Activated CD4-positive, alpha-beta T cell treated with anti-CD3 and anti-CD28 coated beads, Interleukin-2, amount 50 U/mL, for 16 hours (primary cell): ENCODE measurements around the gene PIEZO1.

Experiments used
- DNase-seq: peaks from one replicate; pipeline ENCODE4 v3.0.0-alpha.2; 2020

Gene PIEZO1

DNA sequence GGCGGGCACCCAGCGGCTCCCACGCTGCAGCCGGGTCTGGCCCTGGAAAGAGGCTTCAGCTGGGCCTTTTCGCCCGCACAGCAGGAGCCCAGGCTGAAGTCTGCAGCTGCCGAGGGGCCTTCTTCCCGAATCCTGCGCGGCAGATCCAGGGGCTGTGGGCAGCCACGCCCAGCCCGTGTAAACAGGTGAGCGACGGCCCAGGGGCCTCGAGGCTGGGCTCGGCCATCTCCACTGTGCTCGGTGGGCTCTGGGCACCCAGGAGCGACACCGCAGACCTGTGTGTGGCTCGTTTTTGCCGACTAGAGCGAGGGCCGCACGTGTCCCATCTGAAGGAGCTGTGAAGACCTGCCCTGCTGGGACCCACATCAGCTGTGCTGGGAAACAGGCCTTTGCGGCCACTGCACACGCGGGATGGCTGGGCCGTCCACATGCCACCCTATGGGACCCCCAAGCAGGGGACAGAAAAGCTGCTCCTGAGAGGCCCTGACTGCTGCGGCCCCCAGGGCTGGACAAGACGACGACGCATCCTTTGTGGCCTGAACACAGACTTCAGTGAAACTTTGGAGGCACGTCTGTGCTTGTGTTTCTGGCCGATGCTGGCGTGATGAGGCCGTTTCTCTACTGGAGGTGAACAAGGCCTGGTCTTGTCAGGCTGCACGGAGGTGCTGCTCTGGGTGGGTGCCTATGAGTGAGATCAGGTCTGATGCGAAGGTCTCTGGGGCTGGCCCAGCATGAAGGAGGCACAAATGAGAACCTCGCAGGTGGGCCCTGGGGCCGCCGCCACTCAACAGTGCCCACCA is 31.9 kb upstream of the PIEZO1 start:
- no peak for DNase-seq

DNA sequence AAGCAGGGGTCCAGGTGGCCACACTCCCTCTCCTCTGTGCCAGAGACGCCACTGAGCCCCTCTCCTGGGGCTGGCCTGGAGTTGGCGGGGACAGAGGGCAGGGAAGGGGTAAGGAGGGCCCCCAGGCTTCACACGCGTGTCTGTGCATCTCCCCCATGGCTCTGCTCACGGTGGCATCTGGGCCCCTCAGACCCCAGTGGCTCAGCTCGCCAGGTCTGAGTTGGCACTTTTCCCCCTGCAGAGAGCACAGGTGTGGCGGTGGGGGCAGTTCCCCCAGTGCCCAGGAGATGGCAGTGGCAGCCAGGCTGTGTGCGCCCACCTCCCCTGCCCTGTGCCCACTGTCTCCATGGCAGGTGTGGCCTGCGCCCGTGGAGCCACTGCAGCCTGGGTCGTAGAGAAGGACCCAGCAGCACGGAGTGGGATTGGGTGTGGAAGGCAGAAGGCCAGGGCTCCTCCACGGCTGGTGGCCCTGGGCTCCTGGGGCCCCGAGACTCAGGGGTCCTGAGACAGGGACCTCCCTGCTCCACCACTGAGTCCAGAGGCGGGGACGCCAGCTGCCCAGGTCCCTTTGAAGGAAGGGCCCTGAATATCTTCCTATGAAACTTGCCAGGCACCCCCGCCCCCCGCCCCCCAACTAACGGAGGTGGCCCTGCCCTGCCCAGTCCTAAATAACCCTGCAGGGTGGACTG is 31.0 kb upstream of the PIEZO1 start:
- DNase-seq, result peak; percentile 58

DNA sequence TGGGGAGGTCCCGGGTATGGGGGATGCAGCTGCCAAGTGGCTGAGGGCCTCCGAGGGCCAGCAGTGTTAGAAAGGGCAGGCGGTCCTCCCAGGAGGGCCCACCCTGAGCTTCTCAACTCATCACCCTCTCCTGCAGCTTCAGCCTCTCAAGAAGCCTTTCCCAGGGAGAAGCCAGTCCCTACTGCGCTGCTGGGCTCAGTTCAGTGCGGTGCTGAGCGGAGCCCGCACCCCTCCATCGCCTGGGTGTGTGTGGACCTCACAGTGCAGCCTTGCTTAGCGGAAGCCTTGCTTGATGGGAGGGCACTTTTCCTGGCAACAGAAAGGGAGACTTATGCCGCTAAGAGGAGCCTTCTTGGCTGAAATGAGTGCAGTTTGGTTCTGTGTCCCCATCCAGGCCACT is 30.2 kb upstream of the PIEZO1 start:
- DNase-seq, result no peak

DNA sequence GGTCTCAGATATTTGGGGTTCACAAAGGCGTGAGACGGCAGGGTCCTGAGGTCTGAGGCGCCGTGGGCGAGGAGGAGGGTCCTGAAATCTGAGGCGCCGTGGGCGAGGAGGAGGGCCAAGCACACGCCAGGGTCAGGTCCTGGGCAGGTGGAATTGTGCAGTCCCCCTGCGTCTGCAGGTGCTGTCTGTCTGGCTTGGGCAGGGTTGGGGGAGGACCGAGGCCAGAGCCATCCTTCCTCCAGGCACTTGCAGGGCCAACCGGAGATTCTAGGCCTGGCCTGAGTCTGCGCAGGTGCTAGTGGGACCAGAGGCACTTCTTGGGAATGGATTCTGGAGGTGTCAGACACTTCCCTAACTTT is 29.1 kb upstream of the PIEZO1 start:
- no peak for DNase-seq

DNA sequence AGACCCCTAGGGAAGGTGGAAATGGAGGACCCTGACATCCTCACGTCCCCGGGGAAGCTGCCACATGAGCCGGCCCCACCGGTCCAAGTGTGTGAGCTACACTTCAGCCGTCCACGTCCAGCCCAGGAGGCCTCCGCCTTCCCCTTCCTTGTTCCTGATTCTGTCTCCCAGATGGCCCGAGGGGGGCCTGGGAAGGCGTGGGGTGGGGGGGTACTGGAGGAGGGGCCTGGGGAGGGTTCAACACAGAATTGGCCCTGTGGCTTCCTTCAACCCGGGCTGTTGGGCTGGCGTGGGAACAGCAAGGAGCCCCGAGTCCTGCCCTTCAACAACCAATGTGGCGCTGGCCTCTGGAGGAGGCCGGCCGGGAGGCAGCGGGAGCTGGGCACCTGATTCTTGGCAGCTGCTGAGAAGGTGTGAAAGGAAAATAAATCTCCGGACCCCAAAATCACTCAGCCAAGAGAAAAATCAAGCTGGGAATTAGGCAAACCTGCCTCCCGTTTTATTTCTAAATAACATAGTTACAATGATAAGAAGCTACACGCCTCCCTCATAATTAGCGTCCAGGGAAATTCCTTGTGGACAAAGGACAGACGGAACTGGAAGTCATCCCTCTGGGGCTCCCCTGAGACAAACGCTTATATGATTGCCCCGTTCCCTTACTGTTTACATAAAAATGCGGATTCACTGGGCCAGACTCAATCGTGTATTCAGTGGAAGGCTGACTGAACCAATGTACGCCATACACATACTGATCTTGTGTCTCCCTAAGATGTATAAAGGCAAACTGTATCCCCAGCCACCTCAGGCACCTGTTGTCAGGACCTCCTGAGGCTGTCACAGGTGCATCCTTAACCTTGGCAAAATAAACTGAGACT is 28.5 kb upstream of the PIEZO1 start:
- DNase-seq, result no peak

DNA sequence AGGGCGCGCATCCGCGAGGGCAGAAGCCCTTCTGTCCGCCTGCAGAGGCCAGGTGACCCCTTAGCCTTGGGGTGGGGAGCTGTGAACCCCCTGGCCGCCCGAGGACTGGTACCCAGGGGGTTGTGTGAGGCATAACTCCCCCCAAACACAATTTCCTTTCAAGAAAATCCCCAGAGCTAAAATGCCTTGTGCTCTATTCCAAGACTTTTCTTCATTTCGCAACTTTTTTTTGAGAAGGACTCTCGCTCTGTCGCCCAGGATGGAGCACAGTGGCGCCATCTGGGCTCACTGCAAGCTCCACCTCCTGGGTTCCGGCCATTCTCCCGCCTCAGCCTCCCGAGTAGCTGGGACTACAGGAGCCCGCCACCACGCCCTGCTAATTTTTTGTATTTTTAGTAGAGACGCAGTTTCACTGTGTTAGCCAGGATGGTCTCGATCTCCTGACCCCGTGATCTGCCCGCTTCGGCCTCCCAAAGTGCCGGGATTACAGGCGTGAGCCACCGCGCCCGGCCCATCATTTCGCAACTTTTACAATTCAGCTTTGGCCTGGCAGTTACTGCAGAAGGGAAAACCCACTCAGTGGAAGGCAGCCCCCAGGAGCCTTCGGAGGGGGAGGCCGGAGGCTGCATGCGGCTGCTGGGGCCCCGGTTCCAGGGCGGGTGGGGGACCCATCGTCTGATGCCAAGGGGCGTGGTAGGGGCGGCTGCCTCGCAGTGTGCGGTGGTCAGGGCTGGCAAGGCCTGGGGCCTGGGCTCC is 27.7 kb upstream of the PIEZO1 start:
- DNase-seq, result peak; percentile 60

DNA sequence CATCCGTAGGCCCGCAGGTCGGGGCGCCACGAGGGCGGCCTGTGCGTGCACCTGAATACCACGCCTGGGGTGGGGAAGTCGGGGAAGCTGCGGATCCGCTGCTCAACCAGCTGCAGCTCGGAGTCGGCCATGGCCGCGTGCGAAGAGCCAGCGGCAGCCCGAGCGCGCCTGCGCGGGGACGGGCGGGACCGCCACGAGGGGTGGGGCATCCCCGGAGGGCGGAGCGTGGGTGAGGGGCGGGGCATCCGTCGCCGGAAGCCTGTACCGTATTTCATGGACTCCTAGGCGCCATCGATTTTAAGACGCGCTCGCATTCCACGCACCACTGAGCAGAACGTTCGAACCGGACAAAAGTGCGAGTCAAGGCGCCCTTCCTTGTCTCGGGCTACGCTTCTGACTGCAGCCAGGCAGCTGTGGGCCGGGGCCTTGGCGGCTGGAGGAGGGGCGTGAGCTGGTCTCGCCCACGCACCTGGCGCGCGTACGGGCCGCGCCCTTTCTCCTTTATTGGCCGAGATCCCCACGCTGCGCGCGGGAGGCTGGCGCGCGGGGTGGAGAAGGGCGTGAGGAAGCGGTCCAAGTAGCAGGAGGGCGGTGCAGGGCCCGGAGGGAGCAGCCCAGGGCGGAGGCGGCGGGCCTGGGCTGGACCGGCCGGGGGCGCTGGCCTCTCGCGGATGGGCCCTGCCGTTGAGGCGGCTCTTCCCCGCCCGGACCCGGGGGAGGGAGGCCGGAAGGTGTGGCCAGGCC is 26.9 kb upstream of the PIEZO1 start, which contains the start of gene APRT:
APRT (minus strand) TSS at position 160 of the 744 bp plus-strand sequence; CDS start at position 131, 29 bp downstream.
- peak; percentile 97 for DNase-seq

DNA sequence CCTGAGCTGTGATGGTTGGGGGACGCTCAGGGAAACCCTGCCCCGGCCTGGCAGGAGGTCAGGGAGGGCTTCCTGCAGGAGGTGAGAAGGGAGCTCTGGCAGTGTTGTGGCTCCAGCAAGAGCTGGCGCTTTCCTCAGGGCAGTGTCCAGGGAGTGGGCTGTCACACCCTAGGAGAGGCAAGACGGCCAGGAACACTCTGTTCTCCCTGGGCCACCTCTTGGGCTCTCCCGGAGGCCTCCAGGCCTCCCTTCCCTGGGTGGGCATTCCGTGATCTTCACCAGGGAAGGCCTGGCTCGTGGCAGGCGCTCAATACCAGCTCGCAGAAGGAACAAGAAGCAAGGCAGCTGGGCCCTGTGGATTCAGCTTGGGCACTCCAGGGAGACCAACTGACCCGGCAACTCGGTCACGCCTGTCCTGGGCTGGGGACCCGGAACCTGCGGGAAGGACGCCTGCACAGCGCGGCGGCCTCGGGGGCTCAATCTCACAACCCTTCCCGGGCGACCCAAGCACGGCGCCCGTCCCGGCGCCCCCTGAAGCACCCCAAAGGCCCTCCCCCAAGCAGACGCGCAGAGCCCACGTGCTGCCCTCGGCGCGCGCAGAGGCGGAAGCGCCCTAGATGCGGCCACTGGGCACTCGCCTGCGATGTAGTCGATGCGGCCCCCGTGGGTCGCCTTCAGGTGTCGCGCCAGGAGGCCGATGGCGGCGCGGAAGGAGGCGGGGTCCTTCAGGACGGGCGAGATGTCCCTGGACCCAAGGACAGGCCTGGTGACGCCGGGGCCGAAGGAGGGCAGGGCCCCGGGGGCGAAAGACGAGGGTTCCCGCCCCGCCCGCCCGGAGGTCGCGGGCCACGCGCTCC is 26.1 kb upstream of the PIEZO1 start:
- peak; percentile 70 for DNase-seq

DNA sequence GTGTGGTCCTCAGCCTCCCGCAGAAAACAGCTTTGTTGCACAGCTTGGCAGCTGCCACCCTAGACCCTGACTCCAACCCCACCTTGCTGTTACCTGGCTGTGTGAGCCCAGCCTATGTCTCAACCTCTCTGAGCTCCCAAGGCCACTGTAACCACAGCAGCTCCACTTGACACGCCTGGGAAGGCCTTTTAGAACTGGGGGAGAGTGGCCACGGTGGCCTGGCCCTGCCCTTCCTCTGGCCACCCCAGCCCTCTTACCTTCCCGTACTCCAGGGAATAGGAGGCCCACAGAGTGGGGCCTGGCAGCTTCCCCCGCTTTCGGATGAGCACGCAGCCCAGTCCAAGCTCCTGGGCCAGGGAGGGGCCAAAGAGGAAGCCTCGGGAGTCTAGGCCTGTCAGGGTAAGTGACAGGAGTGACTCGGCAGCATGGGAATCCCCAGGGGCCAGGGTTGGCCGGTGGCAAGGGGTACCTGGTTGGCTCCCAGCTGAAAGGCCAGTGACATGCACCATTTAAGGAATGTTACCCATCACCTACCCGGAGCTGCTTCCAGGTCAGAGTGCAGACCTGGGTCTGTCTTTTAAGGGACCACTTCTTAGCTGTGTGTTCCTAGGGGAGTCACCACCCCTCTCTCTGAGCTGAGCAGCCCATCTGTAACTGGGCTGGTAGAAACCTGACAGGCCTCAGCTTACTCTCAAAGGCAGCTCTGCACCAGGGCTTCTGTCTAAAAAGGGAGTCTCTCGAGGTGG is 25.3 kb upstream of the PIEZO1 start:
- peak; percentile 61 for DNase-seq

DNA sequence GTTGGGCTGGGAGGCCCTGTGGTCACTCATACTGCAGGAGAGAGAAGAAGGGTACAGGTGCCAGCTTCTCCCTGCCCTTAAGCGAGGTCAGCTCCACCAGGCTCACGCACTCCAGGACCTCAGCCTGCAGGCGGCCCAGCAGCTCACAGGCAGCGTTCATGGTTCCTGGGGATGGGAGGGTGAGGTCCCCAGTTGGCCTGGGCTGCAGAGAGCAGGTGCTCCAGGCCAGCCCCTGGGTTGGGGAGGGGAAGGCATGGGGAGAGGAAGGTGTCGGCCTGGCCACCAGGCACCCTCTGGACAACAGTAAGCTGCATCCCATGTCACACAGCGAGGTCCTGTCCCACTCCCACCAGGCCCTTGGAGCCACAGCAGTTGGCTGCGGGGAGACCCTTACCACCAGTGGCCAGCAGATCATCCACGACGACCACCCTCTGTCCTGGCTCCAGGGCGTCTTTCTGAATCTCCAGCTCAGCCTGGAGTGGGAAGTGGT is 24.7 kb upstream of the PIEZO1 start:
- no peak for DNase-seq

DNA sequence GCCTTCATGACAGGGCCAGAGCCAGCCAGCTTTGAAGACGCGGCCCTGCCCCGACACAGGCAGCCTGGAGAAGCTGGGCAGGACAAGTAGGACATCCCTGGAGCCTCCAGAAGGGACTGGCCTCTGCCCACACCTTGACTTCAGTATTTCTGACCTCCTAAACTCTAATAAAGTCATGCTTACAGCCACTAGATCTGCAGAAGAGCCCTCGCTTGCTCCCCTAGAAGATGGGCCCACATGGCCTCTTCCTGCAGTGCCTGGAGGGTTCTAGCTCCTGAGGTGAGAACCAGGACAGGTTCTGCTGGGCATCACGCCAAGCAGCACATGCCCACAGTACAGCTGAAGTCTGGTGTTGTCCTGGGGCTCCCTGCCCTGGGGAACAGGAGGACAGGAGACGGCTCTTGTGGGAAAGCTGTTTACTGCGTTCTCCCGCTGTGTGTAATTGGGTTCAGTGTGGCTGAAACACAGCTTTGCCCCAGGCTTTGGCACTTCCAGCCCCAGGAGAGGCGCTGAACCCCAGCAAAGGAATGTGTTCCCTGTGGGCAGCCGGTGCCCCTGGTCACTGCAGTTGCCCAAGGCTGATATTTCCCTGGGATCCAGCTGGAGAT is 24.2 kb upstream of the PIEZO1 start:
- DNase-seq, result no peak

DNA sequence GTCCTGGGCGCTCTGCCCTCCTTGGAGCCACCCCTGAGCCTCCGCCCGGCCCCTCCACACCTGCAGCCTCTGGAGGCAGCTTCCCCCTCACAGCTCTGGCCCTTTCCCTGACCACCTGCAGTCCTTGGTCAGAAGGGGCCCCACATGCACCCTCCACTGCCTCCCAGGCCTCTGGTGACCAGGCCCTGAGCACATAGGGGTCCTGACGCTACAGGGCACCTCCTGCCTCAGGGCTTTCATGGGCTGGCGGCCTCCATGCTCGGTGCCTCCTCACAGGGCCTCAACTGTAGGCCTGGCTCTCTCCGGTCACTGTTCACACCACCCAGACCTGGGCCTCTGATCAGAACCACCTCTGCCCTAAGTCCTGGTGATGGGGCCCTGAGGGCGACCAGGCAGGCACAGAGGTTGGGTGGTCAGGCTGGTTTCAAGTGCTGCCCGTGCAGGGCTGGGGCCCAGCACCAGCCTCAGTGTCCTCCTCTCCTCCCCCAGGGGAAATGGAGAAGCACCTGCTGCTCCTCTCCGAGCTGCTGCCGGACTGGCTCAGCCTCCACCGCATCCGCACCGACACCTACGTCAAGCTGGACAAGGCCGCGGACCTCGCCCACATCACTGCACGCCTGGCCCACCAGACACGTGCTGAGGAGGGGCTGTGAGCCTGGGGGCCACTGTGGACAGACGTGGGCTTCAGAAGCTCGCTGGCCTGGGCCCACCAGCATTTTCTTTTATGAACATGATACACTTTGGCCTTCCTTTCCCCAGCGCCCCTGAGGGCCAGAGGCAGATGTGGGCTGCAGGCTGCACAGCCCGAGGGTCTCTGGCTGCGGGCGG is 22.8 kb upstream of the PIEZO1 start:
- DNase-seq, result no peak

DNA sequence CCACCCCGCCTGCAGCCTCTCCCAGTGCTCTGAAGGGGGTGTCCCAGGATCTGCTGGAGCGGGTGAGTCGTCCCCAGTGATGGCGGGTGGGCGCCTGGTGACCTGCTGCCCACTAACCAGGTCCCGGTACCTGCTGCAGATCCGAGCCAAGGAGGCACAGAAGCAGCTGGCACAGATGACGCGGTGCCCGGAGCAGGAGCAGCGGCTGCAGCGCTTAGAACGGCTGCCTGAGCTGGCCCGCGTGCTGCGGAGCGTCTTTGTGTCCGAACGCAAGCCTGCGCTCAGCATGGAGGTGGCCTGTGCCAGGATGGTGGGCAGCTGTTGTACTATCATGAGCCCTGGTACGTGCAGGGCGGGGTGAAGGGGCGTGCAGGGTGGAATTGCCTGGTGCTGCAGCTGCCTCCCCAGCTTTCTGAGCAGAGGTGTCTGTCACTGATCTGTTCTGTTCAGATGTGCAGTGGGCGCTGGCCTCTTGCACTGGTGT is 22.2 kb upstream of the PIEZO1 start:
- DNase-seq, result no peak

DNA sequence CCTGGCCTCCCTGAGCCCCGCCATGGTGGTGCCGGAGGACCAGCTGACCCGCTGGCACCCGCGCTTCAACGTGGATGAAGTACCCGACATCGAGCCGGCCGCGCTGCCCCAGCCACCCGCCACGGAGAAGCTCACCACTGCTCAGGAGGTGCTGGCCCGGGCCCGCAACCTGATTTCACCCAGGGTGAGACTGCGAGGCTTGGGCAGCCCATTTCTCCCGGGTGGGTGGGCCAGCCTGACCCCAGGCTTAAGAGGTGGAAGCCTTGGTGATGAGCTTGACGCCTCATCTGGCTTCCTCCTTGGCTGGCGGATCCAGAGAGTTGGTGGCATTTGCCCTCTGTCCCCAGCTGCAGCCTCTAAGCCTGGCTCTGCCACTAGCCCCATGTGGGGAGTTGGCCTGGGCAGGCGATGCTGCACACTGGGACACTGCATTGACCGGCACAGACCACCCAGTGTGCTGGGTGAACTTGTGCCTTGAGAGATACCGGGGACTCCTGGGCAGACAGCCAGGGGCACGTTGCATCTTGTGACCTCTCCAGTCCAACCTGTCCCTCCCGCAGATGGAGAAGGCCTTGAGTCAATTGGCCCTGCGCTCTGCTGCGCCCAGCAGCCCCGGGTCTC is 21.6 kb upstream of the PIEZO1 start:
- no peak for DNase-seq

DNA sequence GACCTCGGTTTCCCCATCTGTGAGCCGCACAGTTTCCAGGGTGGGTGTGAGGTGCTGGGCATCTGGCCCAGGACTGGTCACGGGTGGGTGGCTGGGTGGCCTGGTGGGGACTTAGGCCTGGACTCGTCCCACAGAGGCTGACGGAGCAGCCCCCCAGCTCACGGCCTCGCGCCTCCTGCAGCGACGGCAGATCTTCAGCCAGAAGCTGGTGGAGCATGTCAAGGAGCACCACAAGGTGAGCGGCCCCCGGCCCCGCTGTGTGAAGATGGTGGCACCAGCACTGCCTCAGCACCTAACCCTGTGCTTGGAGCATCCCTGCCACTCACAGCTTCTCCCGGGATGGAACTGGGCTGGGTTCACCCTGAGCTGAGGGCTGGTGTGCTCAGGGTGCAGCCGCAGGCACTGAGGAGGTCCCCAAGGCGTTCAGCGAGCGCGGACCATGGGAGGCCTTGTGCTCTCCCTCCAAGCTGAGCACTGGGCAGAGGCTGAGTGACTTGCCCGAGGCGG is 20.9 kb upstream of the PIEZO1 start:
- DNase-seq, result no peak

DNA sequence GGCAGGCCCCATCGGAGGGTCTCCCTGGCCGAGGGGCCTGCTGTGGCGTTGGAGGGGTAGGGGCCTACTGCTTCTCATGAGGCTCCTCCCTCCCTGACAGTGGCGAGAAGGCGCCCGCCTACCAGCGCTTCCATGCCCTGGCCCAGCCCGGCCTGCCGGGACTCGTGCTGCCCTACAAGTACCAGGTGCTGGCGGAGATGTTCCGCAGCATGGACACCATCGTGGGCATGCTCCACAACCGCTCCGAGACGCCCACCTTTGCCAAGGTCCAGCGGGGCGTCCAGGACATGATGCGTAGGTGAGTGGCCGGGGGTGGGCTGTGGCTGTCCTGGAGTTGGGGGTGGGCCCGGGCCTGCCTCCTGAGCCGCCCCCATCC is 20.3 kb upstream of the PIEZO1 start:
- DNase-seq, result no peak

DNA sequence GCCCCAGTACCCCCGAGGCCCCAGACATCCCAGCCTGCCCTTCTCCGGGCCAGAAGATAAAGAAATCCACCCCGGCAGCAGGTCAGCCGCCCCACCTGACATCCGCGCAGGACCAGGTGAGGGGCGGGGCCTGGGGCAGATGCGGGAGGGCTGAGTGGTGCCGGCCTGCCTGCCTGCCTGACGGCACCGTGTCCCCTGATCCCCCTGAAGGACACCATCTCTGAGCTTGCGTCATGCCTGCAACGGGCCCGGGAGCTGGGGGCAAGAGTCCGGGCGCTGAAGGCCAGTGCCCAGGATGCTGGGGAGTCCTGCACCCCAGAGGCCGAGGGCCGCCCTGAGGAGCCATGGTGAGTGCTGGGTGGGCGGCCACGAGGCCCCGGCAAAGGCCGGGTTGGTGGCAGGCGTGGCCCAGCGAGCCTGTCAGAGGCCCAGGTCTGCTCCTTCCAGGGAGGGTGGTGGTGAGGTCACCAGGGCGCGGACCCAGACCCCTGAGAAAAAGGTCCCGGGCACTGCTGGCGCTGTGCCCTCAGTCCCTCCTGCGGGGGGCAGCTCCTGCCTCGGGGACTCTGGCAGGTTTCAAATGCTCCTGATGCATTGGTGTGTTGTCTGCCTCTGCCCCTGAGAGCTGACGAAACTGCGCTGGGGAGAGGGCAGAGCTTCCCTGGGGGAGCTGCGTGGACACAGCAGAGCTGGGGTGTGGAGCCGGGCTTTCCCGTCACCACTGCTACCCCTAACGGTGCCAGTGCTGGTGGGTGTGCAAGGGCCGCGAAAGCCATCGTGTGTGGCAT is 19.7 kb upstream of the PIEZO1 start:
- DNase-seq, result peak; percentile 56
